DOHH2 (cell line): ENCODE measurements around the gene SEC16A.

Source experiments
- H3F3A ChIP-seq: fragments of 200-600 bp; sonication (generic), shearing (Covaris generic); 2 replicates; pipeline ENCODE4 v1.6.0; 2016; ENCODE audit warnings: antibody characterized with exemption, mild to moderate bottlenecking; ENCODE audit not compliant: control insufficient read depth, insufficient read depth
- H3K27ac ChIP-seq: fragments of 200-600 bp; sonication (generic); 2 replicates; pipeline ENCODE4 v1.5.1; 2014; ENCODE audit warnings: low read depth, mild to moderate bottlenecking, low read length, moderate library complexity
- H3K27me3 ChIP-seq: fragments of 200-600 bp; sonication (generic); 2 replicates; pipeline ENCODE4 v1.6.1; 2014; ENCODE audit warnings: mild to moderate bottlenecking, low read length, mixed read lengths; ENCODE audit not compliant: control insufficient read depth
- H3K36me3 ChIP-seq: fragments of 200-600 bp; sonication (generic); 2 replicates; pipeline ENCODE4 v1.6.1; 2014; ENCODE audit warnings: mild to moderate bottlenecking, low read length, moderate library complexity, mixed read lengths; ENCODE audit not compliant: control insufficient read depth
- H3K4me1 ChIP-seq: fragments of 200-600 bp; sonication (generic); 2 replicates; pipeline ENCODE4 v1.6.1; 2014; ENCODE audit warnings: mild to moderate bottlenecking, low read length, mixed read lengths; ENCODE audit not compliant: control insufficient read depth
- H3K4me2 ChIP-seq: fragments of 200-600 bp; sonication (generic); 2 replicates; pipeline ENCODE4 v1.6.0; 2014; ENCODE audit warnings: mild to moderate bottlenecking, low read length, moderate library complexity
- H3K4me3 ChIP-seq: fragments of 200-600 bp; sonication (generic); 2 replicates; pipeline ENCODE4 v1.5.1; 2014; ENCODE audit warnings: mild to moderate bottlenecking, low read length, mixed read lengths
- H3K79me2 ChIP-seq: fragments of 200-600 bp; sonication (generic); 2 replicates; pipeline ENCODE4 v1.6.1; 2014; ENCODE audit warnings: mild to moderate bottlenecking, low read length, mixed read lengths; ENCODE audit not compliant: control insufficient read depth
- H3K9me2 ChIP-seq: fragments of 200-600 bp; sonication (generic); replicated peaks from 2 replicates; pipeline ENCODE4 v1.6.1; 2014; ENCODE audit warnings: mild to moderate bottlenecking, low read length, mixed read lengths; ENCODE audit not compliant: control insufficient read depth
- H3K9me3 ChIP-seq: fragments of 200-600 bp; sonication (generic); 2 replicates; pipeline ENCODE4 v1.6.1; 2014; ENCODE audit warnings: antibody characterized with exemption, low read length, mixed read lengths; ENCODE audit not compliant: control insufficient read depth, insufficient read depth
- H4K20me1 ChIP-seq: fragments of 200-600 bp; sonication (generic); 2 replicates; pipeline ENCODE4 v1.6.0; 2014; ENCODE audit warnings: low read depth, mild to moderate bottlenecking, antibody characterized with exemption, low read length, moderate library complexity; ENCODE audit not compliant: control insufficient read depth, insufficient read depth
- EZH2phosphoT487 ChIP-seq: fragments of 200-600 bp; sonication (generic); IDR thresholded peaks from 2 replicates; pipeline ENCODE4 v1.6.1; 2017; ENCODE audit warnings: borderline replicate concordance, mild to moderate bottlenecking, antibody characterized with exemption, low read length, moderate library complexity, mixed read lengths
- TF ChIP-seq, protein P1 (sequence below): fragments of 200-600 bp; sonication (generic); IDR thresholded peaks from one replicate; pipeline ENCODE4 v1.5.1; 2014; ENCODE audit warnings: antibody characterized with exemption, mild to moderate bottlenecking, low read depth, low read length; ENCODE audit not compliant: poor library complexity, severe bottlenecking

Gene SEC16A

GRCh38 chr9:136405481-136405880 lies 77.4 kb downstream of the SEC16A start:
- Histone ChIP-seq H3F3A (peaks cover 13% of the 10 kb centered on the region; the same call in 1 of the 2 replicates), H3K79me2 (peaks cover 33% of the 10 kb centered on the region), H3K4me3 (no peak overlapping the region), H4K20me1 (no peaks in the 10 kb centered on the region; the same call in 1 of the 2 replicates), H3K36me3 (peaks cover 78% of the 10 kb centered on the region), H3K27me3 (no peaks in the 10 kb centered on the region), H3K27ac (no peak overlapping the region), H3K4me2 (no peak overlapping the region), H3K9me2 (no peaks in the 10 kb centered on the region), H3K4me1 (peaks cover 27% of the 10 kb centered on the region), H3K9me3 (no peaks in the 10 kb centered on the region)
- TF ChIP-seq EZH2phosphoT487, result no peak
- TF ChIP-seq, protein P1, sequence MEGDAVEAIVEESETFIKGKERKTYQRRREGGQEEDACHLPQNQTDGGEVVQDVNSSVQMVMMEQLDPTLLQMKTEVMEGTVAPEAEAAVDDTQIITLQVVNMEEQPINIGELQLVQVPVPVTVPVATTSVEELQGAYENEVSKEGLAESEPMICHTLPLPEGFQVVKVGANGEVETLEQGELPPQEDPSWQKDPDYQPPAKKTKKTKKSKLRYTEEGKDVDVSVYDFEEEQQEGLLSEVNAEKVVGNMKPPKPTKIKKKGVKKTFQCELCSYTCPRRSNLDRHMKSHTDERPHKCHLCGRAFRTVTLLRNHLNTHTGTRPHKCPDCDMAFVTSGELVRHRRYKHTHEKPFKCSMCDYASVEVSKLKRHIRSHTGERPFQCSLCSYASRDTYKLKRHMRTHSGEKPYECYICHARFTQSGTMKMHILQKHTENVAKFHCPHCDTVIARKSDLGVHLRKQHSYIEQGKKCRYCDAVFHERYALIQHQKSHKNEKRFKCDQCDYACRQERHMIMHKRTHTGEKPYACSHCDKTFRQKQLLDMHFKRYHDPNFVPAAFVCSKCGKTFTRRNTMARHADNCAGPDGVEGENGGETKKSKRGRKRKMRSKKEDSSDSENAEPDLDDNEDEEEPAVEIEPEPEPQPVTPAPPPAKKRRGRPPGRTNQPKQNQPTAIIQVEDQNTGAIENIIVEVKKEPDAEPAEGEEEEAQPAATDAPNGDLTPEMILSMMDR, result no peak

- H3K36me3 ChIP-seq, result peaks cover 75% of the 10 kb centered on the region
- no peak for TF ChIP-seq EZH2phosphoT487
- TF ChIP-seq, protein P1, result no peak
- H3K4me1 ChIP-seq, result peaks cover 28% of the 10 kb centered on the region
- H3K4me3 ChIP-seq, result no peak overlapping the region
- no peaks in the 10 kb centered on the region for H3K27me3 ChIP-seq
- H3F3A ChIP-seq, result peaks cover 14% of the 10 kb centered on the region; the same call in 1 of the 2 replicates
- H4K20me1 ChIP-seq, result no peaks in the 10 kb centered on the region; the same call in 1 of the 2 replicates
- H3K4me2 ChIP-seq, result no peak overlapping the region
- H3K27ac ChIP-seq, result no peak overlapping the region
- H3K9me2 ChIP-seq, result no peaks in the 10 kb centered on the region
- H3K79me2 ChIP-seq, result peaks cover 30% of the 10 kb centered on the region
- H3K9me3 ChIP-seq, result no peaks in the 10 kb centered on the region
Observed at GRCh38 chr9:136404801-136405136, 78.1 kb downstream of the SEC16A start.

GRCh38 chr9:136403915-136404800 lies 78.7 kb downstream of the SEC16A start:
- peaks cover 30% of the 10 kb centered on the region for H3K79me2 ChIP-seq
- H3F3A ChIP-seq, result peaks cover 14% of the 10 kb centered on the region; the same call in 1 of the 2 replicates
- no peaks in the 10 kb centered on the region for H3K27me3 ChIP-seq
- H3K4me2 ChIP-seq, result no peak overlapping the region
- H4K20me1 ChIP-seq, result no peaks in the 10 kb centered on the region; the same call in 1 of the 2 replicates
- TF ChIP-seq, protein P1, result no peak
- peaks cover 72% of the 10 kb centered on the region for H3K36me3 ChIP-seq
- H3K9me3 ChIP-seq, result no peaks in the 10 kb centered on the region
- no peak overlapping the region for H3K27ac ChIP-seq
- no peak overlapping the region for H3K4me3 ChIP-seq
- peaks cover 22% of the 10 kb centered on the region for H3K4me1 ChIP-seq
- H3K9me2 ChIP-seq, result no peaks in the 10 kb centered on the region
